ENCODE data around the gene KCNN1. TPM values are rescaled to one million over a fixed set of nuclear protein-coding genes. Genes with fewer than 3 reads are reported as not detected.

KCNN1 gene
- total and polyA plus RNA-seq, 8 donors = 0.06 to 2.8 (median 2.1) TPM

DNA sequence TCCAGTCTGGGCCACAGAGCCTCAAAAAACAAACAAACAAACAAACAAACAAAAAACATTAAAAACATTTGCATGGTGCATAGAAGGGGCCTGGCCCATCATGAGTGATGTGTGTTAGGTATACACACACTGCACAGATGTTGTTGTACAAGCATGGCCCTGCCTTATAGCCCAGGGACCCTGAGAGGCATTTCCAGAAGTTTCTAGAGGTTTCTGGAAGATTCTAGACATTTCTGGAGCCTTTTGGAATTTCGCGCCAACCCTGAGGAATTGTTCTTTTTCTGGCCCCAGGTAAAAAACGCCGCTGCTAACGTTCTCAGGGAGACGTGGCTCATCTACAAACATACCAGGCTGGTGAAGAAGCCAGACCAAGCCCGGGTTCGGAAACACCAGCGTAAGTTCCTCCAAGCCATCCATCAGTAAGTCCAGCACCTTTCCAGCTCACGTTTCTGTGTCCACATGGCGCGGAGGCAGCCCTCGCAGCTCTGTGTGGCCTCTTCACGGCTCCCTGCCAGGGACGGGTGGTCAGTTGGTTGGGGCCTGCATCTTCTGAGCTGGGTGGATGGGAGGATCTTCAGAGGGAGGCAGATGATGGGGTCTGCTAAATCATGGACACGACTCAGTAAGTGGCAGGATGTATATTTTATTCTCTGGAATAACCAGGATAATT lies 22.7 kb downstream of the KCNN1 start:
- TF ChIP-seq, protein P1, sequence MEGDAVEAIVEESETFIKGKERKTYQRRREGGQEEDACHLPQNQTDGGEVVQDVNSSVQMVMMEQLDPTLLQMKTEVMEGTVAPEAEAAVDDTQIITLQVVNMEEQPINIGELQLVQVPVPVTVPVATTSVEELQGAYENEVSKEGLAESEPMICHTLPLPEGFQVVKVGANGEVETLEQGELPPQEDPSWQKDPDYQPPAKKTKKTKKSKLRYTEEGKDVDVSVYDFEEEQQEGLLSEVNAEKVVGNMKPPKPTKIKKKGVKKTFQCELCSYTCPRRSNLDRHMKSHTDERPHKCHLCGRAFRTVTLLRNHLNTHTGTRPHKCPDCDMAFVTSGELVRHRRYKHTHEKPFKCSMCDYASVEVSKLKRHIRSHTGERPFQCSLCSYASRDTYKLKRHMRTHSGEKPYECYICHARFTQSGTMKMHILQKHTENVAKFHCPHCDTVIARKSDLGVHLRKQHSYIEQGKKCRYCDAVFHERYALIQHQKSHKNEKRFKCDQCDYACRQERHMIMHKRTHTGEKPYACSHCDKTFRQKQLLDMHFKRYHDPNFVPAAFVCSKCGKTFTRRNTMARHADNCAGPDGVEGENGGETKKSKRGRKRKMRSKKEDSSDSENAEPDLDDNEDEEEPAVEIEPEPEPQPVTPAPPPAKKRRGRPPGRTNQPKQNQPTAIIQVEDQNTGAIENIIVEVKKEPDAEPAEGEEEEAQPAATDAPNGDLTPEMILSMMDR (IDR thresholded peaks at IDR 0.05) = no peak
- ATAC-seq (no peak), DNase-seq (no peak)
- H3K9me3 ChIP-seq = no peaks in the 10 kb centered on the region
- H3K4me1 ChIP-seq = no peaks in the 10 kb centered on the region
- no peaks in the 10 kb centered on the region for H3K36me3 ChIP-seq
- intact Hi-C loops (cut with DNase I) = loop anchor here in 1 of 2 donors (10.0 kb wide), 1 partner anchor 125 kb away; no protein-coding TSS in a partner anchor
- no peak overlapping the region for H3K4me3 ChIP-seq
- no peak overlapping the region for H3K27ac ChIP-seq
- peaks cover 0 to 20% of the 10 kb centered on the region in 2 donors for H3K27me3 ChIP-seq

DNA sequence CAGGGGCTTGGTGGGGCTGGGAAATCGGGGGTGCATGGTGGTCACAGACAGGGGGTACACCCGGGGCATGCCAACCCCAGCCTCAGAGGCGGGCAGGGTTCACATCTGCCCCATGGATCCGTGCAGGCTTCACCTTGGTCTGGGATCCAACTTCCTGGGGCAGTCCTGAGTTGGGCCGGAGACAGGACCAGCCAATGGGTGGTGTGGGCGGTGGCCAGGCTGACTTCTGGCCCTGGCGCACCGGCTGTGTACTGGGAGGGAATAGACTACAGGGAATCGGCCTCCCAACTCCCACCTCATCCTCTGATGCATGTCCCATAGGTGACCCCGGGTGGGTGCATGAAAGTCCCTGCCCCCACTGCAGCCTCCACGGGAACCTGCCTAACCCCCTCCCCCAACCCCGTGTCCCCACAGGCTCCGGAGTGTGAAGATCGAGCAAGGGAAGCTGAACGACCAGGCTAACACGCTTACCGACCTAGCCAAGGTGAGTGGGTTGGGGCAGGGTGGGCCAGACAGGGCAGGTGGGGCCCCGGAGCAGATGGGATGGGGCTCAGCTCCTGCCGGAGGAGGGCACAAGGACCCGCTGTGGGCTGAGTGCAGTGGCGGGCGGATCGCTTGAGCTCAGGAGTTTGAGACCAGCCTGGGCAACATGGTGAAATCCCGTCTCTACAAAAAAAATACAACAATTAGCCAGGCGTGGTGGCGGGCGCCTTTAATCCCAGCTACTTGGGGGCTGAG lies 26.3 kb downstream of the KCNN1 start:
- no peak for ATAC-seq
- Histone ChIP-seq H3K27ac (no peak overlapping the region), H3K36me3 (no peaks in the 10 kb centered on the region), H3K4me1 (peaks cover 0 to 5% of the 10 kb centered on the region in 2 donors), H3K27me3 (peaks cover 0 to 33% of the 10 kb centered on the region in 2 donors), H3K9me3 (no peaks in the 10 kb centered on the region), H3K4me3 (no peak overlapping the region)
- intact Hi-C loops (cut with DNase I) = loop anchor here in 1 of 2 donors (10.0 kb wide), 1 partner anchor 128 kb away; no protein-coding TSS in a partner anchor
- TF ChIP-seq, protein P1 (IDR thresholded peaks at IDR 0.05) = no peak
- no peak for DNase-seq

DNA sequence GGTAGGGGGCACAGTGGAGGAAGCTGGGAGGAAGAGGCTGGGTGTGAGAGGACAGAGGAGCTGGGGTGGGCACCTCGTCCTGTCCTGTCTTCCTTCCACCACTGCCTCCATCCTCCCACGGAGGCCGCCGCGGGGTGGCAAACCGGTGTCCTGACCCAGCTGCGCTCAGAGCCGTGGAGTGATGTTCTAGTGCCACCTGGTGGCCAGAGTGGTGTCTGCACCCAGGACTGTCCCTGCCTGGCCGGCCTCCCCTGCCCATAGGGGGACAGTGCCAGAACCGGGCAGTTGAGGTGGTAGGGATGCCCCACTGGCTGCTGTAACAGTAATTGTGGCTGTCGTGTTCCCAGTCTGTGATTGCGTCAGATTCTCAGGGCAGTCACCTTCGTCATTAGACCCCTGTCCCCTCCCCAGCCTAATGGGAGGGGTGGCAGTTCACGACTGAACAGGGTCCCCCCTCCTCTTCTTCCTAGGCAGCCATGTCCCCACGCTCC lies 30.0 kb downstream of the KCNN1 start:
- Histone ChIP-seq H3K27me3 (peaks cover 0 to 33% of the 10 kb centered on the region in 2 donors), H3K9me3 (no peaks in the 10 kb centered on the region), H3K36me3 (no peaks in the 10 kb centered on the region), H3K4me3 (no peak overlapping the region), H3K27ac (no peak overlapping the region), H3K4me1 (peaks cover 0 to 34% of the 10 kb centered on the region in 2 donors)
- ATAC-seq (peak; percentile 81), DNase-seq (peak; percentile 73 to 97 (median 86))
- intact Hi-C loops (cut with DNase I) = loop anchor here in 1 of 2 donors (10.0 kb wide), 1 partner anchor 132 kb away; no protein-coding TSS in a partner anchor
- TF ChIP-seq, protein P1 (IDR thresholded peaks at IDR 0.05) = peak; percentile 93 to 100

DNA sequence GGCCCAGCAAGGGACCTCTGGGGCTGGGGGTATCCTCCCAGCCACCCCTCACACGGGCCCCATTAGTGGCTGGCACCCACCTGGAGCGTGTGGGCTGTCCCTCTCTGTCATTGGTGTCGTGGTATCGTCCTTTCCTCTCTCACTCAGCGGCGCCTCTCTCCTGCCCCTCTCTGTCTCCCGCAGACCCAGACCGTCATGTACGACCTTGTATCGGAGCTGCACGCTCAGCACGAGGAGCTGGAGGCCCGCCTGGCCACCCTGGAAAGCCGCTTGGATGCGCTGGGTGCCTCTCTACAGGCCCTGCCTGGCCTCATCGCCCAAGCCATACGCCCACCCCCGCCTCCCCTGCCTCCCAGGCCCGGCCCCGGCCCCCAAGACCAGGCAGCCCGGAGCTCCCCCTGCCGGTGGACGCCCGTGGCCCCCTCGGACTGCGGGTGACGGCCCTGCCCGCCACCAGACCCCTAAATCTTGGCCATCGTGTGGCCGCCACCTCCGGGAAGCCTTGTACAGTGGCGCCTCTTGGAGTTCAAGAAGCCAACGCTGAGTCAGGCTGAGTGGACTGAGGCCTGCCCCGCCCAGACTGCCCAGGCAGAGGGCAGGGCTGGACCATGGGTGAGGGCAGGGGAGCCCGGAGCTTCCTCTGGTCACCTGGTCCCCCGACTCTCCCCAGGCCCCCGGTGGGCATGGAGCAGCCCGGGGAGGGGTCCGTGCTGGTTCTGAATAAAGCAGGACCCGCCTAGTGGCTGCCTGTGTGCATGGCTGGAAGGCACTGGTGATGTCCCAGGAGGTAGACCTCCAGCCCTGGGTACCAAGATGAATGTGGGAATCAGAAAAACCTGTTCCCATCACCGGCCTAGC lies 31.3 kb downstream of the KCNN1 start:
- Histone ChIP-seq H3K27ac (peak overlapping the region in 1 of 2 donors; percentile 8), H3K27me3 (peaks cover 0 to 24% of the 10 kb centered on the region in 2 donors), H3K36me3 (no peaks in the 10 kb centered on the region), H3K9me3 (no peaks in the 10 kb centered on the region), H3K4me3 (no peak overlapping the region), H3K4me1 (peaks cover 0 to 48% of the 10 kb centered on the region in 2 donors)
- ATAC-seq (peak; percentile 14), DNase-seq (peak in 1 of 4 donors; percentile 83)
- intact Hi-C loops (cut with DNase I) = loop anchor here in 1 of 2 donors (10.0 kb wide), 1 partner anchor 133 kb away; no protein-coding TSS in a partner anchor
- TF ChIP-seq, protein P1 (IDR thresholded peaks at IDR 0.05) = no peak

All from left lung (tissue), 10 donors.